ENCODE data around the gene MT1M. TPM values are rescaled to one million over a fixed set of nuclear protein-coding genes. Genes with fewer than 3 reads are reported as not detected.

The MT1M gene
- total and polyA plus RNA-seq, 2 of the 4 experiments (the other 2 are of a cell fraction): 0.10 TPM; not detected in 1

DNA sequence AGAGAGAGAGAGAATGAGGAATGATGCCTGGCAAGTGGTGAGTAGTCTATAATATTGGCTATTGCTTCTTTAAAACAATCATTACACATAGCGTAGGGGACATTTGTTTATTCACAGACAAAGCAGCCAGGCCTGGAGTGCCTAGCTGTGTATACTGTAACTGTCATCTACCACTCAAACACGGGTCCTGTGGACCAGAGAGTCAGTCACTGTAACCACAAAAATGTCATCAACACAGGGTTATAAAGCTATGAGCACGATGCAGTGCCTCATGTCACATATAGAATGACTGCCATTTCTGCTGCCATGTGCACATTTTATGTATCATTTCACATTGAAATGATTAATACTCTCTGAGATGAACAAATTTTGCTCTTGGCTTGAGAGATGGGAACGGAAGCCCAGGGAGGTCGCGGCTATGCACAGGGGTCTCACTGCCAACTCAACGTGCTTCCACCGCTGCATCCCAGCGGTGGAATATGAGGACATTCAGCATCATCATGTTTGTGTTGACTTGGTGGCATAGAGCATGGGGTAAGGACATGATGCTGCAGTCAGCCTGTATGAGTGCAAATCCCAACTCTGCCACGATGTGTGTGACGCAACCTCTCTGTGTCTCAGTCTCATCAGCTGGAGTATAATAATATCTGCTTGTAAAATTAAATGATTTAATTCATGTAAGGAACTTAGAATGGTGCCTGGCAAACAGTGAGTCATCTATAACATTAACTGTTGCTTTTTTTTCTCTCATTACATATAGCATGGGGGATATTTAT lies 40.5 kb downstream of the MT1M start:
- Histone ChIP-seq H3K36me3 (ENCODE audit: control insufficient read depth, insufficient read depth, low read length) (no peaks in the 10 kb centered on the region), H2BK15ac (ENCODE audit: low read depth, low read length) (no peak overlapping the region), H3K9me1 (ENCODE audit: insufficient read depth, low read length) (peaks cover 5% of the 10 kb centered on the region), H3K4me3 (ENCODE audit: insufficient read depth, low read depth, low read length) (no peak overlapping the region), H4K91ac (ENCODE audit: insufficient read depth, low read depth, low read length) (no peak overlapping the region), H2BK20ac (ENCODE audit: low read depth, low read length) (no peak overlapping the region), H4K8ac (ENCODE audit: low read depth in 2 of 2, low read length in 2 of 2) (no peak overlapping the region), H3K4ac (ENCODE audit: low read depth, low read length) (peak overlapping the region; percentile 7; the same call in 1 of the 2 replicates), H2AK9ac (replicated peaks; ENCODE audit: low read depth, low read length, poor library complexity) (no peak overlapping the region), H3K9me3 (ENCODE audit: control insufficient read depth, insufficient read depth, low read length) (no peaks in the 10 kb centered on the region), H3K14ac (replicated peaks; ENCODE audit: low read depth, low read length) (no peak overlapping the region), H3K56ac (ENCODE audit: extremely low read depth, insufficient read depth, low read length) (0 out of 2 replicates have a peak overlapping the region, but pooled peaks have one; percentile 8), H2BK5ac (ENCODE audit: low read depth, low read length, poor library complexity, severe bottlenecking) (no peak overlapping the region), H4K20me1 (ENCODE audit: insufficient read depth, low read length) (peaks cover 4% of the 10 kb centered on the region; the same call in 1 of the 2 replicates), H2BK120ac (ENCODE audit: low read depth, low read length) (peak overlapping the region; percentile 4; the same call in 1 of the 2 replicates), H3K4me2 (ENCODE audit: low read depth, low read length) (peak overlapping the region; percentile 35), H3K27ac (ENCODE audit: insufficient read depth, low read length) (no peak overlapping the region), H3K23ac (ENCODE audit: low read depth, low read length) (peak overlapping the region; percentile 18; the same call in 1 of the 2 replicates), H2AFZ (replicated peaks; ENCODE audit: low read length, poor library complexity) (peak overlapping the region; percentile 76), H3K79me1 (ENCODE audit: low read depth in 1 of 2, low read length in 2 of 2) (no peaks in the 10 kb centered on the region), H3K4me1 (ENCODE audit: control insufficient read depth, insufficient read depth, low read length) (peaks cover 13% of the 10 kb centered on the region), H4K5ac (ENCODE audit: low read depth, low read length) (no peak overlapping the region), H3K18ac (ENCODE audit: low read depth, low read length) (no peak overlapping the region), H3K27me3 (ENCODE audit: control insufficient read depth, insufficient read depth, low read length) (peaks cover 50% of the 10 kb centered on the region), H3K9ac (ENCODE audit: low read depth, low read length) (no peak overlapping the region), H2AK5ac (ENCODE audit: low read depth, low read length) (no peak overlapping the region)
- ChIA-PET POLR2A (ENCODE audit: unreplicated experiment) (no interaction called here), CTCF (interaction anchor here (0.6 to 2.7 kb wide), 6 partner anchors 8 to 116 kb away, joined by 3 to 10 read pairs (median 4); partner anchors contain the start of gene MT1X)
- TF ChIP-seq CEBPB (IDR thresholded peaks at IDR 0.05; ENCODE audit: low read depth, low read length): peak; percentile 94
- TF ChIP-seq, protein P1, sequence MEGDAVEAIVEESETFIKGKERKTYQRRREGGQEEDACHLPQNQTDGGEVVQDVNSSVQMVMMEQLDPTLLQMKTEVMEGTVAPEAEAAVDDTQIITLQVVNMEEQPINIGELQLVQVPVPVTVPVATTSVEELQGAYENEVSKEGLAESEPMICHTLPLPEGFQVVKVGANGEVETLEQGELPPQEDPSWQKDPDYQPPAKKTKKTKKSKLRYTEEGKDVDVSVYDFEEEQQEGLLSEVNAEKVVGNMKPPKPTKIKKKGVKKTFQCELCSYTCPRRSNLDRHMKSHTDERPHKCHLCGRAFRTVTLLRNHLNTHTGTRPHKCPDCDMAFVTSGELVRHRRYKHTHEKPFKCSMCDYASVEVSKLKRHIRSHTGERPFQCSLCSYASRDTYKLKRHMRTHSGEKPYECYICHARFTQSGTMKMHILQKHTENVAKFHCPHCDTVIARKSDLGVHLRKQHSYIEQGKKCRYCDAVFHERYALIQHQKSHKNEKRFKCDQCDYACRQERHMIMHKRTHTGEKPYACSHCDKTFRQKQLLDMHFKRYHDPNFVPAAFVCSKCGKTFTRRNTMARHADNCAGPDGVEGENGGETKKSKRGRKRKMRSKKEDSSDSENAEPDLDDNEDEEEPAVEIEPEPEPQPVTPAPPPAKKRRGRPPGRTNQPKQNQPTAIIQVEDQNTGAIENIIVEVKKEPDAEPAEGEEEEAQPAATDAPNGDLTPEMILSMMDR (conservative IDR thresholded peaks at IDR 0.05; ENCODE audit: low read depth, low read length): no peak
- TF ChIP-seq MAFK (IDR thresholded peaks at IDR 0.05; ENCODE audit: low read depth, low read length): peak; percentile 22; the same call in 1 of the 2 replicates
- TF ChIP-seq, protein P2, sequence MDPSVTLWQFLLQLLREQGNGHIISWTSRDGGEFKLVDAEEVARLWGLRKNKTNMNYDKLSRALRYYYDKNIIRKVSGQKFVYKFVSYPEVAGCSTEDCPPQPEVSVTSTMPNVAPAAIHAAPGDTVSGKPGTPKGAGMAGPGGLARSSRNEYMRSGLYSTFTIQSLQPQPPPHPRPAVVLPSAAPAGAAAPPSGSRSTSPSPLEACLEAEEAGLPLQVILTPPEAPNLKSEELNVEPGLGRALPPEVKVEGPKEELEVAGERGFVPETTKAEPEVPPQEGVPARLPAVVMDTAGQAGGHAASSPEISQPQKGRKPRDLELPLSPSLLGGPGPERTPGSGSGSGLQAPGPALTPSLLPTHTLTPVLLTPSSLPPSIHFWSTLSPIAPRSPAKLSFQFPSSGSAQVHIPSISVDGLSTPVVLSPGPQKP (IDR thresholded peaks at IDR 0.05; ENCODE audit: borderline replicate concordance, low read depth, low read length): no peak
- 0% methylated on average over 2 of the region's 11 CpGs; no CpG with 5 or more reads in 1 of the 2 experiments for WGBS, 2 experiments (ENCODE audit: extremely low coverage in 2 of 2, insufficient read length in 1 of 2)
- BruUV-seq (replicated peaks): no TSS peak
- in situ Hi-C loops (cut with MboI; ENCODE audit: low sequenced_read_pairs) (no loop called here), dilution Hi-C loops (cut with HindIII; ENCODE audit: low sequenced_read_pairs, unreplicated experiment) (no loop called here), intact Hi-C loops (cut with micrococcal nuclease) (no loop called here)
- DNase-seq: peak; percentile 56
- ATAC-seq (ENCODE audit: low read depth): peak; percentile 68
